HG03175 (cell line): ENCODE data around the gene GIGYF1.
A peak's percentile ranks its signal among the peaks of the same experiment; 100 is the strongest.
"Not testable (repeated sequence)": the region's sequence is repeated elsewhere in the genome, so short reads cannot be mapped to it uniquely, and the experiment has no call there.

Experiments
- ATAC-seq: cut with Tn5 transposase; IDR thresholded peaks from one replicate; pipeline ENCODE4 v1.9.1; 2021; ENCODE audit warnings: mild to moderate bottlenecking, moderate library complexity; ENCODE audit not compliant: unreplicated experiment

GIGYF1 gene

GRCh38 chr7:100694098-100694745 lies at the start of gene GIGYF1:
GIGYF1 (minus strand) TSS chr7:100694250; CDS start chr7:100688238, 6,012 bp downstream.
- ATAC-seq, result peak; percentile 53

GRCh38 chr7:100739934-100740333 lies 45.9 kb upstream of the GIGYF1 start:
- no peak for ATAC-seq

GRCh38 chr7:100736671-100737070 lies 42.6 kb upstream of the GIGYF1 start:
- ATAC-seq, result no peak

- ATAC-seq, result no peak
Measured at GRCh38 chr7:100735730-100736129, 41.7 kb upstream of the GIGYF1 start.

GRCh38 chr7:100731937-100732636 lies 38.0 kb upstream of the GIGYF1 start:
- no peak for ATAC-seq

- no peak for ATAC-seq
Measured at GRCh38 chr7:100730136-100730800, 36.2 kb upstream of the GIGYF1 start.

GRCh38 chr7:100728196-100728595 lies 34.1 kb upstream of the GIGYF1 start:
- no peak for ATAC-seq

- ATAC-seq, result no peak
Measured at GRCh38 chr7:100726996-100727761, 33.1 kb upstream of the GIGYF1 start.

- ATAC-seq, result not testable (repeated sequence)
Measured at GRCh38 chr7:100724364-100724763, 30.3 kb upstream of the GIGYF1 start.

- ATAC-seq, result no peak
Measured at GRCh38 chr7:100723732-100724275, 29.8 kb upstream of the GIGYF1 start.

GRCh38 chr7:100722480-100723212 lies 28.6 kb upstream of the GIGYF1 start:
- no peak for ATAC-seq

- ATAC-seq, result no peak
Measured at GRCh38 chr7:100721505-100721812, 27.4 kb upstream of the GIGYF1 start.

- ATAC-seq, result no peak
Measured at GRCh38 chr7:100720671-100721504, 26.8 kb upstream of the GIGYF1 start.

- no peak for ATAC-seq
Measured at GRCh38 chr7:100720279-100720670, 26.2 kb upstream of the GIGYF1 start, which contains the start of gene EPO. EPO (plus strand) TSS chr7:100720468; CDS start chr7:100720981, 513 bp downstream.

GRCh38 chr7:100719523-100720278 lies 25.7 kb upstream of the GIGYF1 start:
- ATAC-seq, result no peak

- ATAC-seq, result not testable (repeated sequence)
Measured at GRCh38 chr7:100717073-100717472, 23.0 kb upstream of the GIGYF1 start.

GRCh38 chr7:100714725-100715124 lies 20.7 kb upstream of the GIGYF1 start:
- ATAC-seq, result no peak

- no peak for ATAC-seq
Measured at GRCh38 chr7:100711369-100711768, 17.3 kb upstream of the GIGYF1 start.

GRCh38 chr7:100710452-100710851 lies 16.4 kb upstream of the GIGYF1 start:
- no peak for ATAC-seq
